Measurements from ENCODE around the gene NUFIP2.

GRCh38 chr17:29289852-29290251 is 4.1 kb downstream of the NUFIP2 start:
- no peak for TF ChIP-seq CREB5 (CRISPR knock-in tag; IDR thresholded peaks at IDR 0.05; ENCODE audit: low read depth)
- no peak for TF ChIP-seq TCF4 (CRISPR knock-in tag; IDR thresholded peaks at IDR 0.05; ENCODE audit: borderline replicate concordance)
- TF ChIP-seq ZFP3 (CRISPR knock-in tag; IDR thresholded peaks at IDR 0.05) = no peak
- no peak for TF ChIP-seq PATZ1 (CRISPR knock-in tag; IDR thresholded peaks at IDR 0.05; ENCODE audit: borderline replicate concordance)
- TF ChIP-seq ZFP30 (CRISPR knock-in tag; IDR thresholded peaks at IDR 0.05) = no peak
- TF ChIP-seq ZNF70 (CRISPR knock-in tag; IDR thresholded peaks at IDR 0.05) = no peak
- TF ChIP-seq GLIS3 (CRISPR knock-in tag; IDR thresholded peaks at IDR 0.05) = no peak
- TF ChIP-seq ISL1 (CRISPR knock-in tag; IDR thresholded peaks at IDR 0.05) = no peak
- TF ChIP-seq ESRRG (CRISPR knock-in tag; IDR thresholded peaks at IDR 0.05) = no peak
- TF ChIP-seq SNAI2 (CRISPR knock-in tag; IDR thresholded peaks at IDR 0.05) = no peak
- TF ChIP-seq POU6F1 (CRISPR knock-in tag; IDR thresholded peaks at IDR 0.05; ENCODE audit: borderline replicate concordance, low read depth) = no peak

Data from SK-N-SH treated with all-trans-retinoic acid at 6 μM for 48 hours (cell line).